ENCODE results near the gene TRPM2. TPM values are rescaled to one million over a fixed set of nuclear protein-coding genes. Genes with fewer than 3 reads are reported as not detected.

TRPM2 gene
- total RNA-seq, 3 donors from 2014 or later (not counting 1 experiment from before 2014, with no cell fraction given) = 21.7 to 70.5 (median 25.2) TPM

DNA sequence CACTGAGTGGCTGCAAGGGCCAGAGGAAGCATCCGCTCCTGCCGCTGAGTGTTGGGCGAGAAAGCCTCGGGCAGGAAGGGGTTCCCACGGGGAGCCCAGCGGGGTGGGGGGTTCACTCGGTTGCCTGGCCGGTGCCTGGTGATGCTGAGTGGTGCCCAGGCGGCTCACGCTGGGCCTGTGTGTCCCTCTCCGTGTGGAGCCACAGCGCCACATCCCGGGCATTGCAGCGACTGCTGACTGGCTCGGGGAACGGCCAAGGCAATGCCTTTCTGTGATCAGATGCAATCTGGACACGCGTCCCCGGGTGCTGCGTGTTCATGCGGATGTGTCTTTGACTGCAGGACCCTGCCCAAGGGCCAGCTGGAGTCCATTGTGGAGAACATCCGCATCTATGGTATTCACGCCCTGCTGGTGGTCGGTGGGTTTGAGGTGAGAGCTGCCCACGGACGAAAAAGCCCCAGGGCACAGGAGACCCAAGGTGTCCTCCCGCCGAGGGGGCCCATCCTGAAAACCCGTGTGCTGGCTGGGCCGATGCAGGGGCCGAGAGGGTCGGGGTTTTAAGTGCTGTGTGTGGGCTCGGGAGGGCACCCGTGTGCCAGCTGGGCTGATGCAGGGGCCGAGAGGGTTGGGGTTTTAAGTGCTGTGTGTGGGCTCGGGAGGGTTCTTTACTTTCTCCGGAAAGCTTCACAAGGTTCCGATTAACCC lies 30.6 kb upstream of the TRPM2 start:
- DNase-seq (no peak), ATAC-seq (no peak)
- Histone ChIP-seq H3K9me3 (ENCODE audit: control insufficient read depth, insufficient read depth, low read length) (no peaks in the 10 kb centered on the region), H3K27ac (ENCODE audit: low read length) (no peak overlapping the region), H3K4me3 (ENCODE audit: low read length) (no peak overlapping the region), H3K36me3 (ENCODE audit: control insufficient read depth, insufficient read depth, low read length) (peaks cover 37% of the 10 kb centered on the region), H3K27me3 (ENCODE audit: control insufficient read depth, insufficient read depth, low read length) (no peaks in the 10 kb centered on the region), H3K4me1 (ENCODE audit: control insufficient read depth, insufficient read depth, low read length) (no peaks in the 10 kb centered on the region)
- TF ChIP-seq, protein P1, sequence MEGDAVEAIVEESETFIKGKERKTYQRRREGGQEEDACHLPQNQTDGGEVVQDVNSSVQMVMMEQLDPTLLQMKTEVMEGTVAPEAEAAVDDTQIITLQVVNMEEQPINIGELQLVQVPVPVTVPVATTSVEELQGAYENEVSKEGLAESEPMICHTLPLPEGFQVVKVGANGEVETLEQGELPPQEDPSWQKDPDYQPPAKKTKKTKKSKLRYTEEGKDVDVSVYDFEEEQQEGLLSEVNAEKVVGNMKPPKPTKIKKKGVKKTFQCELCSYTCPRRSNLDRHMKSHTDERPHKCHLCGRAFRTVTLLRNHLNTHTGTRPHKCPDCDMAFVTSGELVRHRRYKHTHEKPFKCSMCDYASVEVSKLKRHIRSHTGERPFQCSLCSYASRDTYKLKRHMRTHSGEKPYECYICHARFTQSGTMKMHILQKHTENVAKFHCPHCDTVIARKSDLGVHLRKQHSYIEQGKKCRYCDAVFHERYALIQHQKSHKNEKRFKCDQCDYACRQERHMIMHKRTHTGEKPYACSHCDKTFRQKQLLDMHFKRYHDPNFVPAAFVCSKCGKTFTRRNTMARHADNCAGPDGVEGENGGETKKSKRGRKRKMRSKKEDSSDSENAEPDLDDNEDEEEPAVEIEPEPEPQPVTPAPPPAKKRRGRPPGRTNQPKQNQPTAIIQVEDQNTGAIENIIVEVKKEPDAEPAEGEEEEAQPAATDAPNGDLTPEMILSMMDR (IDR thresholded peaks at IDR 0.05) = no peak
- H3K4me1 Mint-ChIP-seq = no peaks in the 10 kb centered on the region
- WGBS (ENCODE audit: insufficient coverage) = 95% methylated on average over 38 of the region's 38 CpGs
- no peak overlapping the region for H3K27ac Mint-ChIP-seq
- H3K27me3 Mint-ChIP-seq (ENCODE audit: low read depth in 2 of 2) = no peaks in the 10 kb centered on the region
- H3K9me3 Mint-ChIP-seq = no peaks in the 10 kb centered on the region
- intact Hi-C loops (cut with micrococcal nuclease) = no loop called here
- no peak overlapping the region for H3K4me3 Mint-ChIP-seq
- H3K36me3 Mint-ChIP-seq = no peaks in the 10 kb centered on the region

DNA sequence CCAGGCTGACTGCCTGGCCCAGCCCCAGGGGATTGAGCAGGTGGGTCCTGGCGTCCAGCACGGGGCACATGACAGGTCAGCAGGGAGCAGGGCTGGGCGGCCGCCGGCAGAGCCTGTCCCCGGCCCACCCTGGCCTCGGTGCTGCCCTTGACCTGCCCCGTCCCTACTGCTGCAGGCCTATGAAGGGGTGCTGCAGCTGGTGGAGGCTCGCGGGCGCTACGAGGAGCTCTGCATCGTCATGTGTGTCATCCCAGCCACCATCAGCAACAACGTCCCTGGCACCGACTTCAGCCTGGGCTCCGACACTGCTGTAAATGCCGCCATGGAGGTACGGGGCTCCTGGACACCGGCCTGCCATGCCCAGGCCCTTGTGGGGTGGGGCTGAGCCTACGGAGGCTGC lies 29.8 kb upstream of the TRPM2 start:
- intact Hi-C loops (cut with micrococcal nuclease) = no loop called here
- H3K27ac Mint-ChIP-seq = no peak overlapping the region
- ATAC-seq (no peak), DNase-seq (no peak)
- H3K27me3 ChIP-seq (ENCODE audit: control insufficient read depth, insufficient read depth, low read length) = no peaks in the 10 kb centered on the region
- no peaks in the 10 kb centered on the region for H3K36me3 Mint-ChIP-seq
- H3K4me1 ChIP-seq (ENCODE audit: control insufficient read depth, insufficient read depth, low read length) = no peaks in the 10 kb centered on the region
- no peaks in the 10 kb centered on the region for H3K9me3 ChIP-seq (ENCODE audit: control insufficient read depth, insufficient read depth, low read length)
- no peak overlapping the region for H3K4me3 ChIP-seq (ENCODE audit: low read length)
- peaks cover 37% of the 10 kb centered on the region for H3K36me3 ChIP-seq (ENCODE audit: control insufficient read depth, insufficient read depth, low read length)
- H3K27ac ChIP-seq (ENCODE audit: low read length) = no peak overlapping the region
- H3K4me1 Mint-ChIP-seq = no peaks in the 10 kb centered on the region
- TF ChIP-seq, protein P1 (IDR thresholded peaks at IDR 0.05) = no peak
- WGBS (ENCODE audit: insufficient coverage) = 90% methylated on average over 20 of the region's 20 CpGs
- no peaks in the 10 kb centered on the region for H3K27me3 Mint-ChIP-seq (ENCODE audit: low read depth in 2 of 2)
- H3K4me3 Mint-ChIP-seq = no peak overlapping the region
- no peaks in the 10 kb centered on the region for H3K9me3 Mint-ChIP-seq

DNA sequence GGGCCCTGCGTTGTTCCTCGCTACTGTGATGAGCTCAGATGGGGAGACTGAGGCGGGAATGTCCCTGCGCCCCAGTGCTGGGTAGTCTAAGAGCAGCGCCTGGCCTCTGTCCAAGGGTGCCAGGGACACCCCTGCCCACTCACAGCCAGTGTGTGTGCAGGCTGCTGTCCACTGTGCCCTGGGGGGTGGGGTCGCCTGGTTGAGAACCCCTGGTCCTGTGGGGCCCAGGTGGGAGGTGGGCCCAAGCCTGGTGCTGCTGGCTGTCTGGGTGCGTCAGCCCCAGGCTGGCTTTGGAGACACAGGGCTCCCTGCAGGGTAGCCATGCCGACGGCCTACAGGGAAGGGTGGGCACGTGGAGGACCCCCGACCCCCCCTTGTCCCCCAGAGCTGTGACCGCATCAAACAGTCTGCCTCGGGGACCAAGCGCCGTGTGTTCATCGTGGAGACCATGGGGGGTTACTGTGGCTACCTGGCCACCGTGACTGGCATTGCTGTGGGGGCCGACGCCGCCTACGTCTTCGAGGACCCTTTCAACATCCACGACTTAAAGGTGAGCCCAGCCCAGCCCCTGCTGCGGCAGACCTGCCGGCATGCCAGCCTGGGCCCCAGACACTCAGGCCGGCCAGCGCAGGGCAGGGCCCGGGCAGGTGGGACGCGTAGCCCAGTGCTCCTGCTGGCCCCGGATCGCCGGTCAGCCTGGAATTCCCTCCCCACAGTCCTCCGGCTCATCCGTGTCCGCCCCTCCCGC lies 29.1 kb upstream of the TRPM2 start:
- Histone ChIP-seq H3K9me3 (ENCODE audit: control insufficient read depth, insufficient read depth, low read length) (no peaks in the 10 kb centered on the region), H3K36me3 (ENCODE audit: control insufficient read depth, insufficient read depth, low read length) (peaks cover 37% of the 10 kb centered on the region), H3K4me1 (ENCODE audit: control insufficient read depth, insufficient read depth, low read length) (no peaks in the 10 kb centered on the region), H3K27me3 (ENCODE audit: control insufficient read depth, insufficient read depth, low read length) (no peaks in the 10 kb centered on the region), H3K27ac (ENCODE audit: low read length) (no peak overlapping the region), H3K4me3 (ENCODE audit: low read length) (no peak overlapping the region)
- Mint-ChIP-seq H3K9me3 (no peaks in the 10 kb centered on the region), H3K4me3 (no peak overlapping the region), H3K36me3 (no peaks in the 10 kb centered on the region), H3K27ac (no peak overlapping the region), H3K4me1 (no peaks in the 10 kb centered on the region), H3K27me3 (ENCODE audit: low read depth in 2 of 2) (no peaks in the 10 kb centered on the region)
- DNase-seq = no peak
- 94% methylated on average over 37 of the region's 37 CpGs for WGBS (ENCODE audit: insufficient coverage)
- intact Hi-C loops (cut with micrococcal nuclease) = no loop called here
- ATAC-seq = no peak
- TF ChIP-seq, protein P1 (IDR thresholded peaks at IDR 0.05) = no peak
